HG03039 (cell line): ENCODE measurements around the gene NUMBL.
"Not testable (repeated sequence)": the region's sequence is repeated elsewhere in the genome, so short reads cannot be mapped to it uniquely, and the experiment has no call there.

Experiments
- ATAC-seq: cut with Tn5 transposase; IDR thresholded peaks from one replicate; pipeline ENCODE4 v1.9.1; 2021; ENCODE audit warnings: mild to moderate bottlenecking, moderate library complexity; ENCODE audit not compliant: unreplicated experiment

Gene NUMBL

GRCh38 chr19:40633207-40633606 is 57.2 kb downstream of the NUMBL start:
- no peak for ATAC-seq

- ATAC-seq: no peak
Observed at GRCh38 chr19:40632311-40633036, 58.0 kb downstream of the NUMBL start.

- no peak for ATAC-seq
Observed at GRCh38 chr19:40630571-40631160, 59.8 kb downstream of the NUMBL start.

DNA sequence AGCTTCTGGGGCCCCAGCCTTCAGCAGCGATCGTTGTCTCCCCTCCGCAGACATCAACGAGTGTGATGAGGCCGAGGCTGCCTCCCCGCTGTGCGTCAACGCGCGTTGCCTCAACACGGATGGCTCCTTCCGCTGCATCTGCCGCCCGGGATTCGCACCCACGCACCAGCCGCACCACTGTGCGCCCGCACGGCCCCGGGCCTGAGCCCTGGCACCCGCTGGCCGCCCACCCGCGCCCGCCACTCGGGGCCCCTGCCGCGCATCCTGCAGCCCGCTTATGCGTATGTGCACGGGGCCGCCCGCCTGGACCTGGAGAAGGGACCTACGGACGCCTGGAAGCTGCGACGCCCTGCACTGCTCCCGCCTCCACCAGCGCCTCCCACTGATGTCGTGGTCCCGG is 61.1 kb downstream of the NUMBL start:
- ATAC-seq: no peak

- no peak for ATAC-seq
Observed at GRCh38 chr19:40627486-40628279, 62.8 kb downstream of the NUMBL start.

- no peak for ATAC-seq
Observed at GRCh38 chr19:40626918-40627317, 63.5 kb downstream of the NUMBL start.

- ATAC-seq: no peak
Observed at GRCh38 chr19:40625406-40626120, 64.9 kb downstream of the NUMBL start.

- not testable (repeated sequence) for ATAC-seq
Observed at GRCh38 chr19:40624369-40625153, 65.9 kb downstream of the NUMBL start.

GRCh38 chr19:40623403-40624251 is 66.8 kb downstream of the NUMBL start:
- ATAC-seq: no peak

DNA sequence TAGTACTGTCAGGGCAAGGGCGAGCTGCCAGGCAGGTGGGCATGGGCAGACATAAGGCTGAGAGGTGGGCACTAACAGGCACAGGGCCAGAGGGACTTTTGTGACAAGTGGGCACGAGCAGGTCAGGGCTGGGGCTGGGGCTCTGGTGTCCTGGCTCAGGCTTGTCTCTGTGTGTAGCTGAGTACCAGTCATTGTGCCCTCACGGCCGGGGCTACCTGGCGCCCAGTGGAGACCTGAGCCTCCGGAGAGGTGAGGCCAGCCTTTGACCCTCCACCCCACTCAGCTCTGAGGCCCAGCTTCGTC is 67.7 kb downstream of the NUMBL start:
- ATAC-seq: no peak

- ATAC-seq: no peak
Observed at GRCh38 chr19:40621966-40622772, 68.3 kb downstream of the NUMBL start.

DNA sequence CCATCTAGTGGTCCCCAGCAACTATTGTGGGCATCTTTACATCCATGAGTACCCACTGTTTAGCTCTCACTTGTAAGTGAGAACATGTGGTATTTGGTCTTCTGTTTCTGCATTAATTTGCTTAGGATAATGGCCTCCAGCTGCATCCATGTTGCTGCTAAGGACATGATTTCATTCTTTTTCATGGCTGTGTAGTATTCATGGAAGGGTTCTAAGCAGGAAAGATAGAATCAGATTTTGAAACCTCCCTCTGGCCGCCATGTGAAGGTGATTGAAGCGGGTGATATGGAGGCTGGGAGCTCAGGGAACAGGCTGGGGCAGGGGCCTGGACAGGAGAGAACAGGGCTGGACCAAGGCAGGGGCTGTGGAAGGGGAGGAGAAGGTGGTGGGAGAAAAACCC is 69.2 kb downstream of the NUMBL start:
- ATAC-seq: no peak

- ATAC-seq: no peak
Observed at GRCh38 chr19:40620161-40620485, 70.3 kb downstream of the NUMBL start.

DNA sequence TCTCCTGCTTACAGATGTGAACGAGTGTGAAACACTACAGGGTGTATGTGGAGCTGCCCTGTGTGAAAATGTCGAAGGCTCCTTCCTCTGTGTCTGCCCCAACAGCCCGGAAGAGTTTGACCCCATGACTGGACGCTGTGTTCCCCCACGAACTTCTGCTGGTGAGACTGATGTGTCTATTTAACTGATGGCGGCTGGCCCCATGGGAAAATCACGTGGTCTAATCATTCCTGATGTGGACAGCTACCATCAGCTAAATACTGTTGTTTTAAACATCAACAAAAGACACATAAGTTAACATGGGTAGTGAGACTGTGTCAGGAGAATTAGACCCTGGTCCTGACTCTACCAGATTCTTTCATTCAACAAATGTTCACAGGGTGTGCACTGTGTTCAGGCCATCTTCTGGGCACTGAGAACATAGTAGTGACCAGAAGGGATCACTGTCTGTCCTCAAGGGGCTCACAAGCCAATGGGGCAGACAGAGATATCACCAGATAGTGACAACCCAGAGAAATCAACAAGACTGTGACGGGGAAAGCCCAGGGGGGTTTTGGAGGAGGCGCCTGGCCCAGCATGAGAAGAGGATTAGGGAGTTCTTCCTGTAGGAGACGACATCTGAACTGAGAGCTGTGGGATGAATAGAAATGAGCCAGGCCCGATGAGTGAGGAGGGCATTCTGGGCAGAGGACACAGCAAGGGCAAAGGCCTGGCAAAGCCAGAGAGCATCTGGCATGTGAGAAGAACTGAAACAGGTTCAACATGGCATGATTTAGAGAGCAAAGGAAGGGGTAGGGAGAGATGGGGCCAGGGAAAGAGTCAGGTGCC is 70.9 kb downstream of the NUMBL start:
- ATAC-seq: no peak

DNA sequence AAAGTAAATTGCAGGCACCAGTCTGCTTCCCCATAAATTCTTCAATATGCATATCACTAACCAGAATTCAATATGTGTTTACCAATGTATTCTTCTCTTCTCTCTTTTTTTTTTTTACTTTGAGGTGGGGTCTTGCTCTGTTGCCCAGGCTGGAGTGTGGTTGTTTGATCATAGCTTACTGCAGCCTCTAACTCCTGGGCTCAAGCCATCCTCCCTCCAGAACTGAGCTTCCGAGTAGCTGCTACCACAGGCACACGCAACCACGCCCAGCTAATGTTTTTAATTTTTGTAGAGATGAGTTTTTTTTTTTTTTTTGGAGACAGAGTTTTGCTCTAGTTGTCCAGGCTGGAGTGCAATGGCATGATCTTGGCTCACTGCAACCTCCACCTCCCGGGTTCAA is 72.5 kb downstream of the NUMBL start:
- ATAC-seq: no peak

- ATAC-seq: no peak
Observed at GRCh38 chr19:40616941-40617340, 73.5 kb downstream of the NUMBL start.

- ATAC-seq: no peak
Observed at GRCh38 chr19:40616178-40616577, 74.3 kb downstream of the NUMBL start.
